Suprapubic skin (tissue), 4 donors: Measurements from ENCODE around the gene DYNLRB1. TPM values are rescaled to one million over a fixed set of nuclear protein-coding genes. Genes with fewer than 3 reads are reported as not detected.

Source experiments
- DNase-seq, 2 donors: peaks; one replicate each; pipeline ENCODE4 v3.0.0-alpha.2; 2019; ENCODE audit warnings: low spot score in 2 of 2
- H3K27ac ChIP-seq: fragments of 200-600 bp; sonication (generic); one replicate; pipeline ENCODE4 v1.5.1; 2019
- H3K27me3 ChIP-seq: fragments of 200-600 bp; sonication (generic); one replicate; pipeline ENCODE4 v1.5.1; 2019
- H3K36me3 ChIP-seq: fragments of 200-600 bp; sonication (generic); one replicate; pipeline ENCODE4 v1.5.1; 2019
- H3K4me1 ChIP-seq: fragments of 200-600 bp; sonication (generic); one replicate; pipeline ENCODE4 v1.5.1; 2019
- H3K4me3 ChIP-seq: fragments of 200-600 bp; sonication (generic); one replicate; pipeline ENCODE4 v1.5.1; 2019; ENCODE audit warnings: mild to moderate bottlenecking
- H3K9me3 ChIP-seq: fragments of 200-600 bp; sonication (generic); one replicate; pipeline ENCODE4 v1.5.1; 2019
- EP300 ChIP-seq: sonication (generic); formaldehyde crosslinking; IDR thresholded peaks from one replicate; pipeline ENCODE4 v1.6.1; 2017; ENCODE audit warnings: antibody characterized with exemption
- POLR2A ChIP-seq, 2 donors: fragments of 450-650 bp; IDR thresholded peaks; one replicate each; pipeline ENCODE4 v1.6.1; 2017; ENCODE audit warnings: antibody characterized with exemption in 2 of 2, mild to moderate bottlenecking in 2 of 2, moderate library complexity in 2 of 2
- POLR2AphosphoS5 ChIP-seq, 3 donors: sonication (generic); formaldehyde crosslinking; IDR thresholded peaks; one replicate each; pipeline ENCODE4 v1.6.1; 2017; ENCODE audit warnings: antibody characterized with exemption in 3 of 3
- WGBS: methylation state at CpG from one replicate; pipeline ENCODE4 v1.1.5; 2018; 5-methylcytosine and 5-hydroxymethylcytosine counted together
- total RNA-seq, 4 donors: library from RNA; depleted of rRNA; stranded (reverse); fragments of >200 nt; gene quantifications; one replicate each; pipeline ENCODE4 v1.1.0, GENCODE V29; 2016
- TF ChIP-seq, protein P1 (sequence below), 2 donors: fragments of 200-600 bp in 1 of 2; fragments of 450-650 bp in 1 of 2; sonication (generic) in 1 of 2; IDR thresholded peaks; one replicate each; pipeline ENCODE4 v1.5.1; 2016 to 2019; ENCODE audit warnings: antibody characterized with exemption in 2 of 2, mild to moderate bottlenecking in 1 of 2, moderate library complexity in 1 of 2

DYNLRB1 gene
- total RNA-seq, 4 donors from 2014 or later = 143 to 270 (median 225) TPM

DNA sequence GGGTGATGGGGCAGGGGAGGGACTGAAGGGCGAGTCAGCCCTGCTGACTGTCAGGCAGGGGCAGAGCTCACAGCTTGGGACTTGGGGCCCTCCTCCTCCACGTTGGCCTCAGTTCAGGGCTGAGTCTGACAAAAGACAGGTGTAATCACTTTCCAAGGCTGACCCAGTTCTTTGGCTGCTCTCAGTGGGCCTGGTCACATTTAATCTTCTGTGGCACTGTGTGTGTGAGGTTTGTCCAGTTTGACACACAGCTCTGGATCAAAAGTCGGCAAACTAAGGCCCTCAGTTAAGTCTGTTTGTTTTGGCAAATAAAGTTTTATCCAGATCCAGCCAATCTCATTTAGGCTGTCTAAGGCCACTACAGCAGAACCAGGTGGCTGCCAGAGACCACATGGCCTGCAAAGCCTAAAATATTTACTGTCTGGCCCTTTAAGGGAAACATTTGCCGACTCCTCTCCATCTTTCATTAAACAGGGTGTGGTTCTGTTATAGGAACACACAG is 37.2 kb downstream of the DYNLRB1 start:
- DNase-seq = no peak
- Histone ChIP-seq H3K27me3 (no peaks in the 10 kb centered on the region), H3K36me3 (no peaks in the 10 kb centered on the region), H3K9me3 (no peaks in the 10 kb centered on the region), H3K4me1 (peaks cover 13% of the 10 kb centered on the region), H3K4me3 (no peak overlapping the region), H3K27ac (no peak overlapping the region)
- no peak for TF ChIP-seq POLR2A (IDR thresholded peaks at IDR 0.05)
- TF ChIP-seq, protein P1, sequence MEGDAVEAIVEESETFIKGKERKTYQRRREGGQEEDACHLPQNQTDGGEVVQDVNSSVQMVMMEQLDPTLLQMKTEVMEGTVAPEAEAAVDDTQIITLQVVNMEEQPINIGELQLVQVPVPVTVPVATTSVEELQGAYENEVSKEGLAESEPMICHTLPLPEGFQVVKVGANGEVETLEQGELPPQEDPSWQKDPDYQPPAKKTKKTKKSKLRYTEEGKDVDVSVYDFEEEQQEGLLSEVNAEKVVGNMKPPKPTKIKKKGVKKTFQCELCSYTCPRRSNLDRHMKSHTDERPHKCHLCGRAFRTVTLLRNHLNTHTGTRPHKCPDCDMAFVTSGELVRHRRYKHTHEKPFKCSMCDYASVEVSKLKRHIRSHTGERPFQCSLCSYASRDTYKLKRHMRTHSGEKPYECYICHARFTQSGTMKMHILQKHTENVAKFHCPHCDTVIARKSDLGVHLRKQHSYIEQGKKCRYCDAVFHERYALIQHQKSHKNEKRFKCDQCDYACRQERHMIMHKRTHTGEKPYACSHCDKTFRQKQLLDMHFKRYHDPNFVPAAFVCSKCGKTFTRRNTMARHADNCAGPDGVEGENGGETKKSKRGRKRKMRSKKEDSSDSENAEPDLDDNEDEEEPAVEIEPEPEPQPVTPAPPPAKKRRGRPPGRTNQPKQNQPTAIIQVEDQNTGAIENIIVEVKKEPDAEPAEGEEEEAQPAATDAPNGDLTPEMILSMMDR (IDR thresholded peaks at IDR 0.05) = no peak
- no peak for TF ChIP-seq POLR2AphosphoS5 (IDR thresholded peaks at IDR 0.05)
- no peak for TF ChIP-seq EP300
- 37% methylated on average over 3 of the region's 4 CpGs for WGBS

GRCh38 chr20:34557936-34558319 is 41.7 kb downstream of the DYNLRB1 start:
- H3K4me3 ChIP-seq = peak overlapping the region; percentile 59
- H3K27me3 ChIP-seq = no peaks in the 10 kb centered on the region
- no peaks in the 10 kb centered on the region for H3K9me3 ChIP-seq
- H3K36me3 ChIP-seq = no peaks in the 10 kb centered on the region
- TF ChIP-seq POLR2A (IDR thresholded peaks at IDR 0.05) (no peak), POLR2AphosphoS5 (IDR thresholded peaks at IDR 0.05) (no peak), EP300 (no peak)
- TF ChIP-seq, protein P1 (IDR thresholded peaks at IDR 0.05) = no peak
- peaks cover 23% of the 10 kb centered on the region for H3K4me1 ChIP-seq
- no peak for DNase-seq
- peak overlapping the region; percentile 84 for H3K27ac ChIP-seq
- WGBS = 18% methylated on average over 11 of the region's 11 CpGs

DNA sequence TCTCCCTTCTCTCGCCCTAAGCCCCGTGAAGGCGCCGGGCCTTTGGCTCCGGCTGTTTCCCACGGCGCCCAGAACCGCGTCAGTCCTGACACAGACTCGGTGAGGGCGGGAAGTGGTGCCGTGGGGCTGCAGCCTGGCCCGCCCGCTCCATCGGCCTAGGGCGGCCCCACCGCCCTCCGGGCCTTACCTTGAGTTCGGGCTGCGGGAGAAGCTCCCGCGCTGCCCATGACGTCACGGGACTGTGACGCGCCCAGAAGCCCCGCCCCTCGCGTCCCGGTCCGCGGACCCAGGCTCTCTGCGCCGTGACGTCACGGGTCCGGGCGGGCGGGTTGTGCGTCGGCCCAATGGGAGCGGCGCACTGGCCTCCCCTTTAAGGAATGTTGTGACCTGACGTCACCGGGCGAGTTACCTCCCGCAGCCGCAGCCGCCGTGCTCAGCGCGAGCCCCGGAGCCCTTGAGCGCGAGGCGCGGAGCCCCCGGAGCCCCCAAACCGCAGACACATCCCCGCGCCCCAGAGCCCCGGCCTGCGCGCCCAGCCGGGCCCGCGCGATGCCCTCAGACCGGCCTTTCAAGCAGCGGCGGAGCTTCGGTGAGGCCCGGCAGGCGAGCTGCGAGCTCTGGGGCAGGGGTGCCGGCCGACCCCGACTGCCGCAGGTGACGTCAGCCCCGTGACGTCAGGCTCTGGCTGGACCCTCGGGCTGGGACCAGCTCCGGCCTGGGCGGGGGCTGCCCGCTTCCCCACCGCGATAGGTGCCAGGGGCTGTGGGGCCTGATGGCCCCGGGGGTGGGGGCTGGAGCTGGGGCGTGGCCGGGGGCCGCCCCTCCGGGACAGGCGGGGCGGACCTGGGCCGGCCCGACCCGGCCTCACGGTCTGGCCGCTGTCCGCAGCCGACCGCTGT is 42.3 kb downstream of the DYNLRB1 start, which contains the start of gene MAP1LC3A:
TSS of gene MAP1LC3A (plus strand) at position 399 of the 899 bp plus-strand sequence. CDS start at position 550, 151 bp downstream.
- Histone ChIP-seq H3K27ac (peak within 1 kb of the TSS; percentile 84), H3K36me3 (no peaks in the 10 kb centered on the region), H3K4me1 (peaks cover 23% of the 10 kb centered on the region), H3K27me3 (no peaks in the 10 kb centered on the region), H3K4me3 (peak within 1 kb of the TSS; percentile 59), H3K9me3 (no peaks in the 10 kb centered on the region)
- under 1% methylated on average over 72 of the region's 103 CpGs for WGBS
- TF ChIP-seq POLR2A (IDR thresholded peaks at IDR 0.05) (peak in 1 of 2 donors; percentile 59), POLR2AphosphoS5 (IDR thresholded peaks at IDR 0.05) (peak in 2 of 3 donors; percentile 39 to 86), EP300 (no peak)
- TF ChIP-seq, protein P1 (IDR thresholded peaks at IDR 0.05) = no peak
- peak; percentile 98 for DNase-seq

GRCh38 chr20:34559311-34560140 is 43.3 kb downstream of the DYNLRB1 start:
- Histone ChIP-seq H3K27me3 (no peaks in the 10 kb centered on the region), H3K4me1 (peaks cover 20% of the 10 kb centered on the region), H3K36me3 (no peaks in the 10 kb centered on the region), H3K9me3 (no peaks in the 10 kb centered on the region), H3K27ac (peak overlapping the region; percentile 84), H3K4me3 (peak overlapping the region; percentile 59)
- no peak for DNase-seq
- TF ChIP-seq EP300 = no peak
- TF ChIP-seq, protein P1 (IDR thresholded peaks at IDR 0.05) = no peak
- no peak for TF ChIP-seq POLR2A (IDR thresholded peaks at IDR 0.05)
- TF ChIP-seq POLR2AphosphoS5 (IDR thresholded peaks at IDR 0.05) = no peak
- 64% methylated on average over 25 of the region's 43 CpGs for WGBS
